SK-N-SH (cell line): ENCODE results near the gene PDK1.

Source experiments
- CTCF ChIP-seq: fragments of 200-600 bp; sonication (generic); IDR thresholded peaks from 2 replicates; pipeline ENCODE4 v1.6.1; 2017; ENCODE audit warnings: antibody characterized with exemption, mild to moderate bottlenecking, moderate library complexity
- EP300 ChIP-seq, 2 experiments: IDR thresholded peaks; 2 replicates each; pipeline versions ENCODE4 v1.4.0 to v1.6.1; 2012; ENCODE audit warnings: borderline replicate concordance in 1 of 2, low read depth in 1 of 2, low read length in 1 of 2
- REST ChIP-seq: IDR thresholded peaks from 2 replicates; pipeline ENCODE4 v1.6.1; 2012; ENCODE audit warnings: mild to moderate bottlenecking, low read depth, low read length, moderate library complexity
- SMC3 ChIP-seq: IDR thresholded peaks from 2 replicates; pipeline ENCODE4 v1.6.1; 2012; ENCODE audit warnings: low read depth, low read length, improper control_type of control experiment

GRCh38 chr2:172545408-172546075, 10.3 kb upstream of the PDK1 start:
- TF ChIP-seq REST (no peak), CTCF (no peak), SMC3 (no peak), EP300 (IDR thresholded peaks at IDR 0.05; ENCODE audit: borderline replicate concordance in 1 of 2, low read depth in 1 of 2, low read length in 1 of 2) (no peak)
